Activated CD4-positive, alpha-beta T cell treated with anti-CD3 and anti-CD28 coated beads for 24 hours (primary cell): Measurements from ENCODE around the gene ZBTB46.

ENCODE experiments used
- DNase-seq, 2 donors: peaks; one replicate each; pipeline ENCODE4 v3.0.0-alpha.2; 2020; ENCODE audit warnings: low read depth in 2 of 2

Gene ZBTB46

DNA sequence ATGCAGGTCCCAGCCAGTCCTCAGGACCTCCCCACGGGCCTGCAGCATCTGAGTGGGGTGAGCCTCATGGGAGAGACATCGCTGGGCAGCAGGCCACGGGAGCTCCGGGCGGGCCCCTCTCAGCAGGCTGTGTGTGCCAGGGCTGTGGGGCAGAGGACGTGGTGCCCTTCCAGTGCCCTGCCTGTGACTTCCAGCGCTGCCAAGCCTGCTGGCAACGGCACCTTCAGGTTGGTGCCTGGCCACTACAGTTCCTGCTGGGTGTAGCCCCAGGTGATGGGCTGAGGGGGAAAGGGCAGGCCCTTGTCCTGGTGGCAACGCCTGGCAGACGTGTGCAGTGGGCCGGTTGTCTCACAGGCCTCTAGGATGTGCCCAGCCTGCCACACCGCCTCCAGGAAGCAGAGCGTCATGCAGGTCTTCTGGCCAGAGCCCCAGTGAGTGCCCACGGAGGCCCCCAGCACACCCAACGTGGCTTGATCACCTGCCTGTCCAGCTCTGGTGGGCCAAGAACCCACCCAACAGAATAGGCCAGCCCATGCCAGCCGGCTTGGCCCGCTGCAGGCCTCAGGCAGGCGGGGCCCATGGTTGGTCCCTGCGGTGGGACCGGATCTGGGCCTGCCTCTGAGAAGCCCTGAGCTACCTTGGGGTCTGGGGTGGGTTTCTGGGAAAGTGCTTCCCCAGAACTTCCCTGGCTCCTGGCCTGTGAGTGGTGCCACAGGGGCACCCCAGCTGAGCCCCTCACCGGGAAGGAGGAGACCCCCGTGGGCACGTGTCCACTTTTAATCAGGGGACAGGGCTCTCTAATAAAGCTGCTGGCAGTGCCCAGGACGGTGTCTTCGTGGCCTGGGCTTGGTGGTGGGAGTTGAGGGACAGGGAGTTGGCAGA is 135.4 kb downstream of the ZBTB46 start:
- no peak for DNase-seq

- no peak for DNase-seq
Measured at GRCh38 chr20:63694584-63695423, 136.3 kb downstream of the ZBTB46 start.

- no peak for DNase-seq
Measured at GRCh38 chr20:63693733-63694583, 137.1 kb downstream of the ZBTB46 start.
